DND-41 (cell line): Measurements from ENCODE around the gene BTK.

ENCODE experiments used
- CTCF ChIP-seq: IDR thresholded peaks from 2 replicates; pipeline ENCODE4 v1.5.1; 2012; ENCODE audit warnings: borderline replicate concordance, low read length, moderate library complexity, mild to moderate bottlenecking; ENCODE audit not compliant: poor library complexity, severe bottlenecking; ENCODE audit errors: extremely low read depth
- EZH2 ChIP-seq: IDR thresholded peaks from 3 replicates; pipeline ENCODE4 v1.6.1; 2012; ENCODE audit warnings: borderline replicate concordance, low read depth, mild to moderate bottlenecking, moderate library complexity, low read length, inconsistent platforms; ENCODE audit not compliant: severe bottlenecking

GRCh38 chrX:101390664-101391525 lies 4.9 kb upstream of the BTK start, which contains the start of gene RPL36A:
- TF ChIP-seq EZH2 (no peak), CTCF (peak; percentile 82)
